ENCODE results near the gene SCGB1C1. TPM values are rescaled to one million over a fixed set of nuclear protein-coding genes. Genes with fewer than 3 reads are reported as not detected.
"Not testable (repeated sequence)": the region's sequence is repeated elsewhere in the genome, so short reads cannot be mapped to it uniquely, and the experiment has no call there.

SCGB1C1 gene
- total RNA-seq, result not detected
- polyA plus RNA-seq, result not detected
- long read RNA-seq, donor 1, result 0 reads
- long read RNA-seq, donor 2, result 0 reads
- long read RNA-seq, donor 3, result 0 reads

- H3K36me3 ChIP-seq; H3K9me3 ChIP-seq; H3K27me3 ChIP-seq; H3K4me1 ChIP-seq; H3K27ac ChIP-seq; intact Hi-C loops (cut with DNase I); H3K4me3 ChIP-seq; DNase-seq: not testable (repeated sequence)
- ATAC-seq, result peak in 1 of 8 donors; percentile 13
- 77 to 92% methylated on average over 3 to 6 of the region's 11 CpGs for whole genome bisulfite sequencing, 2 donors
Observed at GRCh38 chr11:192674-193128, at the start of gene SCGB1C1. Gene SCGB1C1 (plus strand): TSS chr11:193078. CDS start chr11:193100, 22 bp downstream.

- ATAC-seq; intact Hi-C loops (cut with DNase I); H3K36me3 ChIP-seq; H3K27ac ChIP-seq; H3K4me1 ChIP-seq; DNase-seq; H3K27me3 ChIP-seq; H3K4me3 ChIP-seq; H3K9me3 ChIP-seq: not testable (repeated sequence)
- 0% methylated on average over 1 of the region's 13 CpGs; no CpG with 5 or more reads in 1 of the 2 donors for WGBS, 2 donors
- TF ChIP-seq CTCF (IDR thresholded peaks at IDR 0.05), result peak in 5 of 9 donors; percentile 21 to 47 (median 37)
Observed at GRCh38 chr11:180242-180641, 12.6 kb upstream of the SCGB1C1 start.

- H3K4me1 ChIP-seq; H3K4me3 ChIP-seq; intact Hi-C loops (cut with DNase I); H3K9me3 ChIP-seq; H3K36me3 ChIP-seq; H3K27me3 ChIP-seq; H3K27ac ChIP-seq: not testable (repeated sequence)
- 74 to 81% methylated on average over 36 to 40 of the region's 55 CpGs for WGBS, 2 donors
- DNase-seq (peak in 1 of 2 donors; percentile 6), ATAC-seq (peak; percentile 49 to 91 (median 68))
Observed at GRCh38 chr11:189200-189783, 3.6 kb upstream of the SCGB1C1 start.

- 49 to 62% methylated on average over 10 of the region's 25 CpGs for WGBS, 2 donors
- DNase-seq (peak; percentile 6 to 37), ATAC-seq (peak; percentile 38 to 92 (median 71))
- H3K27ac ChIP-seq; intact Hi-C loops (cut with DNase I); H3K27me3 ChIP-seq; H3K36me3 ChIP-seq; H3K9me3 ChIP-seq; H3K4me1 ChIP-seq; H3K4me3 ChIP-seq: not testable (repeated sequence)
- TF ChIP-seq CTCF (IDR thresholded peaks at IDR 0.05), result peak in 5 of 9 donors; percentile 23 to 42 (median 34)
Observed at GRCh38 chr11:189843-190311, 3.0 kb upstream of the SCGB1C1 start.

GRCh38 chr11:190546-190945 is 2.3 kb upstream of the SCGB1C1 start:
- H3K4me3 ChIP-seq; H3K27me3 ChIP-seq; ATAC-seq; intact Hi-C loops (cut with DNase I); H3K36me3 ChIP-seq; H3K9me3 ChIP-seq; H3K4me1 ChIP-seq; DNase-seq; H3K27ac ChIP-seq: not testable (repeated sequence)
- 70 to 75% methylated on average over 5 of the region's 5 CpGs for WGBS, 2 donors
